ENCODE results near the gene NPIPB6.
"Not testable (repeated sequence)": the region's sequence is repeated elsewhere in the genome, so short reads cannot be mapped to it uniquely, and the experiment has no call there.

NPIPB6 gene

GRCh38 chr16:28367926-28368325 lies 4.6 kb upstream of the NPIPB6 start:
- no CpG with 5 or more reads among the region's 32 CpGs for WGBS (ENCODE audit: extremely low coverage, insufficient coverage, insufficient read length)
- DNase-seq: peak in 1 of 2 donors; percentile 0
- not testable (repeated sequence) for H3K14ac ChIP-seq (ENCODE audit: low read length); H2AFZ ChIP-seq (ENCODE audit: insufficient read depth, low read length, poor library complexity); H3K4me3 ChIP-seq (ENCODE audit: low read depth, low read length); H3K4ac ChIP-seq (ENCODE audit: low read depth, low read length); H3K79me1 ChIP-seq (ENCODE audit: low read length); H3K79me2 ChIP-seq (ENCODE audit: control insufficient read depth, insufficient read depth, low read length, poor library complexity); H2AK5ac ChIP-seq (ENCODE audit: low read length); H4K8ac ChIP-seq (ENCODE audit: low read depth, low read length); H4K12ac ChIP-seq (ENCODE audit: low read depth, low read length); H4K91ac ChIP-seq (ENCODE audit: low read depth, low read length); H3K27me3 ChIP-seq (ENCODE audit: insufficient read depth, low read length); H3K4me1 ChIP-seq (ENCODE audit: control insufficient read depth in 1 of 2, insufficient read depth in 2 of 2, low read length in 2 of 2); H3K9ac ChIP-seq (ENCODE audit: low read length); H3K18ac ChIP-seq (ENCODE audit: low read length); H3K27ac ChIP-seq (ENCODE audit: low read depth, low read length); H3K36me3 ChIP-seq (ENCODE audit: control insufficient read depth in 1 of 2, insufficient read depth in 2 of 2, low read length in 2 of 2); H3K9me3 ChIP-seq (ENCODE audit: insufficient read depth, low read depth, low read length); H2BK120ac ChIP-seq (ENCODE audit: insufficient read depth, low read length, poor library complexity); H2BK5ac ChIP-seq (ENCODE audit: low read depth, low read length, poor library complexity); H2BK12ac ChIP-seq (ENCODE audit: low read length); H3K23ac ChIP-seq (ENCODE audit: low read length); H3K4me2 ChIP-seq (ENCODE audit: low read length)

- H2AK5ac ChIP-seq (ENCODE audit: low read length); H4K12ac ChIP-seq (ENCODE audit: low read depth, low read length); H3K23ac ChIP-seq (ENCODE audit: low read length); H3K79me2 ChIP-seq (ENCODE audit: control insufficient read depth, insufficient read depth, low read length, poor library complexity); H2BK5ac ChIP-seq (ENCODE audit: low read depth, low read length, poor library complexity); H3K9ac ChIP-seq (ENCODE audit: low read length); H3K36me3 ChIP-seq (ENCODE audit: control insufficient read depth in 1 of 2, insufficient read depth in 2 of 2, low read length in 2 of 2); H2BK120ac ChIP-seq (ENCODE audit: insufficient read depth, low read length, poor library complexity); H3K4me2 ChIP-seq (ENCODE audit: low read length); H3K4me1 ChIP-seq (ENCODE audit: control insufficient read depth in 1 of 2, insufficient read depth in 2 of 2, low read length in 2 of 2); H3K18ac ChIP-seq (ENCODE audit: low read length); H4K8ac ChIP-seq (ENCODE audit: low read depth, low read length); H2BK12ac ChIP-seq (ENCODE audit: low read length); H3K27me3 ChIP-seq (ENCODE audit: insufficient read depth, low read length); H3K79me1 ChIP-seq (ENCODE audit: low read length); H2AFZ ChIP-seq (ENCODE audit: insufficient read depth, low read length, poor library complexity); H3K4ac ChIP-seq (ENCODE audit: low read depth, low read length); H3K27ac ChIP-seq (ENCODE audit: low read depth, low read length); DNase-seq; H3K9me3 ChIP-seq (ENCODE audit: insufficient read depth, low read depth, low read length); H4K91ac ChIP-seq (ENCODE audit: low read depth, low read length); H3K4me3 ChIP-seq (ENCODE audit: low read depth, low read length); H3K14ac ChIP-seq (ENCODE audit: low read length): not testable (repeated sequence)
- WGBS (ENCODE audit: extremely low coverage, insufficient coverage, insufficient read length): no CpG with 5 or more reads among the region's 75 CpGs
Observed at GRCh38 chr16:28364268-28365173, 1.2 kb upstream of the NPIPB6 start.

- DNase-seq; H2BK120ac ChIP-seq (ENCODE audit: insufficient read depth, low read length, poor library complexity); H3K36me3 ChIP-seq (ENCODE audit: control insufficient read depth in 1 of 2, insufficient read depth in 2 of 2, low read length in 2 of 2); H3K4ac ChIP-seq (ENCODE audit: low read depth, low read length); H3K18ac ChIP-seq (ENCODE audit: low read length); H3K23ac ChIP-seq (ENCODE audit: low read length); H2AFZ ChIP-seq (ENCODE audit: insufficient read depth, low read length, poor library complexity); H3K9me3 ChIP-seq (ENCODE audit: insufficient read depth, low read depth, low read length); H3K79me1 ChIP-seq (ENCODE audit: low read length); H4K91ac ChIP-seq (ENCODE audit: low read depth, low read length); H3K27me3 ChIP-seq (ENCODE audit: insufficient read depth, low read length); H3K4me3 ChIP-seq (ENCODE audit: low read depth, low read length); H3K4me2 ChIP-seq (ENCODE audit: low read length); H3K79me2 ChIP-seq (ENCODE audit: control insufficient read depth, insufficient read depth, low read length, poor library complexity); H4K8ac ChIP-seq (ENCODE audit: low read depth, low read length); H3K27ac ChIP-seq (ENCODE audit: low read depth, low read length); H3K14ac ChIP-seq (ENCODE audit: low read length); H3K9ac ChIP-seq (ENCODE audit: low read length); H2BK5ac ChIP-seq (ENCODE audit: low read depth, low read length, poor library complexity); H3K4me1 ChIP-seq (ENCODE audit: control insufficient read depth in 1 of 2, insufficient read depth in 2 of 2, low read length in 2 of 2); H2AK5ac ChIP-seq (ENCODE audit: low read length); H2BK12ac ChIP-seq (ENCODE audit: low read length); H4K12ac ChIP-seq (ENCODE audit: low read depth, low read length): not testable (repeated sequence)
- no CpG with 5 or more reads among the region's 5 CpGs for WGBS (ENCODE audit: extremely low coverage, insufficient coverage, insufficient read length)
Observed at GRCh38 chr16:28362600-28362999, 708 bp downstream of the NPIPB6 start.

- H4K8ac ChIP-seq (ENCODE audit: low read depth, low read length); H3K27ac ChIP-seq (ENCODE audit: low read depth, low read length); H3K9ac ChIP-seq (ENCODE audit: low read length): not testable (repeated sequence)
Observed at GRCh38 chr16:28338230-28338629, 25.1 kb downstream of the NPIPB6 start.

More at GRCh38 chr16:28338230-28338629, 25.1 kb downstream of the NPIPB6 start:
- H3K79me1 ChIP-seq (ENCODE audit: low read length); H3K79me2 ChIP-seq (ENCODE audit: control insufficient read depth, insufficient read depth, low read length, poor library complexity); H2BK120ac ChIP-seq (ENCODE audit: insufficient read depth, low read length, poor library complexity); H2BK12ac ChIP-seq (ENCODE audit: low read length); H4K91ac ChIP-seq (ENCODE audit: low read depth, low read length); H2AFZ ChIP-seq (ENCODE audit: insufficient read depth, low read length, poor library complexity); H3K14ac ChIP-seq (ENCODE audit: low read length); H3K18ac ChIP-seq (ENCODE audit: low read length); H3K4me3 ChIP-seq (ENCODE audit: low read depth, low read length); H3K4me2 ChIP-seq (ENCODE audit: low read length); DNase-seq; H4K12ac ChIP-seq (ENCODE audit: low read depth, low read length); H2AK5ac ChIP-seq (ENCODE audit: low read length); H3K9me3 ChIP-seq (ENCODE audit: insufficient read depth, low read depth, low read length); H3K4me1 ChIP-seq (ENCODE audit: control insufficient read depth in 1 of 2, insufficient read depth in 2 of 2, low read length in 2 of 2); H3K23ac ChIP-seq (ENCODE audit: low read length); H3K4ac ChIP-seq (ENCODE audit: low read depth, low read length); H2BK5ac ChIP-seq (ENCODE audit: low read depth, low read length, poor library complexity); H3K27me3 ChIP-seq (ENCODE audit: insufficient read depth, low read length); H3K36me3 ChIP-seq (ENCODE audit: control insufficient read depth in 1 of 2, insufficient read depth in 2 of 2, low read length in 2 of 2): not testable (repeated sequence)
- no CpG with 5 or more reads among the region's 6 CpGs for WGBS (ENCODE audit: extremely low coverage, insufficient coverage, insufficient read length)
